ENCODE measurements around the gene BNIP3.

BNIP3 gene

GRCh38 chr10:131978366-131978765 lies 3.4 kb downstream of the BNIP3 start:
- no peak for DNase-seq (ENCODE audit: low spot score)
- no peak overlapping the region for H3K27ac ChIP-seq
- no peak for TF ChIP-seq CTCF (IDR thresholded peaks at IDR 0.05)
- no peak overlapping the region for H3K4me3 ChIP-seq

GRCh38 chr10:131977323-131978096 lies 4.2 kb downstream of the BNIP3 start:
- no peak overlapping the region for H3K4me3 ChIP-seq
- no peak for TF ChIP-seq CTCF (IDR thresholded peaks at IDR 0.05)
- no peak overlapping the region for H3K27ac ChIP-seq
- no peak for DNase-seq (ENCODE audit: low spot score)

GRCh38 chr10:131975796-131976195 lies 5.9 kb downstream of the BNIP3 start:
- Histone ChIP-seq H3K27ac (no peak overlapping the region), H3K4me3 (no peak overlapping the region)
- DNase-seq (ENCODE audit: low spot score), result no peak
- no peak for TF ChIP-seq CTCF (IDR thresholded peaks at IDR 0.05)

- DNase-seq (ENCODE audit: low spot score), result no peak
- Histone ChIP-seq H3K4me3 (no peak overlapping the region), H3K27ac (no peak overlapping the region)
- no peak for TF ChIP-seq CTCF (IDR thresholded peaks at IDR 0.05)
Observed at GRCh38 chr10:131975003-131975402, 6.7 kb downstream of the BNIP3 start.

- DNase-seq (ENCODE audit: low spot score), result no peak
- Histone ChIP-seq H3K27ac (no peak overlapping the region), H3K4me3 (no peak overlapping the region)
- TF ChIP-seq CTCF (IDR thresholded peaks at IDR 0.05), result no peak
Observed at GRCh38 chr10:131974034-131974817, 7.5 kb downstream of the BNIP3 start.

- no peak for TF ChIP-seq CTCF (IDR thresholded peaks at IDR 0.05)
- peak overlapping the region in 1 of 2 donors; percentile 5 for H3K27ac ChIP-seq
- no peak overlapping the region for H3K4me3 ChIP-seq
- DNase-seq (ENCODE audit: low spot score), result no peak
Observed at GRCh38 chr10:131973160-131973951, 8.4 kb downstream of the BNIP3 start.
